HUES64 (cell line): ENCODE measurements around the gene ARL13B.

Source experiments
- H3K27ac ChIP-seq: 2 replicates; pipeline ENCODE4 v1.7.0; 2013; ENCODE audit warnings: low read depth, low read length, inconsistent platforms
- H3K27me3 ChIP-seq: 2 replicates; pipeline ENCODE4 v1.6.1; 2013; ENCODE audit warnings: mild to moderate bottlenecking, low read length; ENCODE audit not compliant: insufficient read depth
- H3K36me3 ChIP-seq: 2 replicates; pipeline ENCODE4 v1.6.1; 2013; ENCODE audit warnings: mild to moderate bottlenecking, low read length; ENCODE audit not compliant: insufficient read depth
- H3K4me1 ChIP-seq: 2 replicates; pipeline ENCODE4 v1.6.1; 2013; ENCODE audit warnings: mild to moderate bottlenecking, low read length, moderate library complexity; ENCODE audit not compliant: insufficient read depth
- H3K4me3 ChIP-seq: 2 replicates; pipeline ENCODE4 v1.5.1; 2013; ENCODE audit warnings: mild to moderate bottlenecking, low read length, moderate library complexity
- H3K9ac ChIP-seq: 2 replicates; pipeline ENCODE4 v1.6.1; 2013; ENCODE audit warnings: mild to moderate bottlenecking, low read depth, low read length
- H3K9me3 ChIP-seq: 2 replicates; pipeline ENCODE4 v1.6.1; 2013; ENCODE audit warnings: low read depth, low read length; ENCODE audit not compliant: insufficient read depth
- WGBS: fragments of 150-250, 120-280 bp; methylation state at CpG from one replicate; pipeline ENCODE4 v1.1.7; 2013; ENCODE audit warnings: missing lambda C conversion rate; 5-methylcytosine and 5-hydroxymethylcytosine counted together

Gene ARL13B

DNA sequence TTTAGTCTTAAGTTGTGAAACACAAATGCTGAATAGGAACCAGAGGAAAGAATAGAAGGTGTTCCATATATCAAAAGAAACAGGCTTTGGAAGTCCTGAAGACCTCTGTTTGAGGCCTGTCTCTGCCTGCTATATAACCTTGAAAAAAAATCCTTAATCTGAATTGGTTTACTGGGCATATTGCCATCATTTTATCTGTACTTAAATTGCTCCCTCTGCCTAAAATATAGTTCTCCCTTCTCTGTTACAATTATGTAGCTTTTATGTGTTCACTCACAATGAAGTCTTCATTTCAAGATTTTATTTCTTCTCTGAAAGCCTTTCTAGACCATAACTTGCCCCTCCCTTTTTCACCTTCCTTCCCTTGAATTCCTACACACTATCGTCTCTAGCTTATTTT is 21.2 kb downstream of the ARL13B start:
- Histone ChIP-seq H3K27me3 (no peaks in the 10 kb centered on the region), H3K9me3 (no peaks in the 10 kb centered on the region), H3K36me3 (no peaks in the 10 kb centered on the region; the same call in 1 of the 2 replicates), H3K4me3 (no peak overlapping the region), H3K9ac (no peak overlapping the region), H3K4me1 (no peaks in the 10 kb centered on the region), H3K27ac (no peak overlapping the region)
- WGBS, result 100% methylated on average over 1 of the region's 1 CpG

DNA sequence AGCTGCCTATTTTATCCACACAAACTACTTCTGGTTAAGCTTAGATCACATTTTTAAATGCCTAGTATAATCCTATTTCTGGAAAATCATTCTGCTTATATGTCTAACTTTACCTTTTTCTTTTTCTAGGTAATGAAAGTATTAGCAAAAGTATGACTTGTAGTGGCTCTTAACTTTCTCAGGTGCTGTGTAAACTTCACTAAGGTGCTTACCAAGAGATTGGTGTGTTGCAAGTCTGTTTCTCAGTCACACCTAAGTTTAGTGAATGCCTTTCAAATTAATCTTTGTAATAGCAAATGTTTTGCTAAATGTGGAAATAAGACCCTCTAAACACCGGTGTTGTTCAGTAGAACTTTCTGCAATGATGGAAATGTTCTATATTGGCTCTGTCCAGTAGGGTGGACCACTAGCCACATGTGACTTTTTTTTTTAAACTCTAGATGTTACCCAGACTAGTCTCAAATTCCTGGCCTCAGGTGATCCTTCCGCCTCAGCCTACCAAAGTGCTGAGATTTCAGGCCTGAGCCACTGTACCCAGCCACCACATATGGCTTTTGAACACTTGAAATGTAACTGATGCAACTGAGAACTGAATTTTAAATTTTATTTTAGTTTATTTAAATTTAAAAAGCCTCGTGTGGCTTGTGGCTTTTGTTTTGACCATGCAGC is 22.0 kb downstream of the ARL13B start:
- H3K27ac ChIP-seq, result no peak overlapping the region
- H3K27me3 ChIP-seq, result no peaks in the 10 kb centered on the region
- H3K36me3 ChIP-seq, result no peaks in the 10 kb centered on the region; the same call in 1 of the 2 replicates
- H3K9me3 ChIP-seq, result no peaks in the 10 kb centered on the region
- WGBS, result 93% methylated on average over 3 of the region's 3 CpGs
- H3K4me1 ChIP-seq, result no peaks in the 10 kb centered on the region
- H3K9ac ChIP-seq, result no peak overlapping the region
- H3K4me3 ChIP-seq, result no peak overlapping the region

DNA sequence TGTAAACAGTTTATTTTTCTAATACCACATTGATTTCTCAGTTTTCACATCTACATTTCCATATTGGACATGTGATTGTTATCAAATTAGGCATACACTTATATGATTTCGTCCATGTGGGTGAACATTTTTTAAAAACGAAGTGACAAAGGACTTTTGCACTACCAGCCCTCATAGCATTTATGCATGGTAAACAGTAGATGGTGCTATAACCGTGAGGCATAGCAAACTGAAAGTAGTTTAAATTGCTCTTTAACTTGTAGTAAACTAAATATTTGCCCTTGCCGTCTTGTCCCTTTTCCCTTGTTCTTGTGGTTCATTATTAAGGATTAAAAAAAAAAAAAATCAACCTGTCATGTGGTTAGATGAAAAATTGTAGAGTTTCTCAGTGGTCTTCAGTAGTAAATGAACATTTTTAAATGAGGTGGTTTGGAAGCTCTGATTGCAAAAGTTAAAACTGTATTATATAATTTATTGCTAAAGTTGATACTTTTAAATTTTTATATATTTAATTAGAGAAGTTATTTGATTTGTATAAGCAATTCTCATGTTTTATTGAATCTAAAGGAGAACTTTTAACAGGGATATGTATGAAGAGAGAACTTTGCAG is 24.5 kb downstream of the ARL13B start:
- Histone ChIP-seq H3K27me3 (no peaks in the 10 kb centered on the region), H3K27ac (no peak overlapping the region), H3K4me1 (no peaks in the 10 kb centered on the region), H3K9me3 (no peaks in the 10 kb centered on the region), H3K36me3 (no peaks in the 10 kb centered on the region; the same call in 1 of the 2 replicates), H3K9ac (no peak overlapping the region), H3K4me3 (no peak overlapping the region)
- WGBS, result 100% methylated on average over 1 of the region's 4 CpGs

DNA sequence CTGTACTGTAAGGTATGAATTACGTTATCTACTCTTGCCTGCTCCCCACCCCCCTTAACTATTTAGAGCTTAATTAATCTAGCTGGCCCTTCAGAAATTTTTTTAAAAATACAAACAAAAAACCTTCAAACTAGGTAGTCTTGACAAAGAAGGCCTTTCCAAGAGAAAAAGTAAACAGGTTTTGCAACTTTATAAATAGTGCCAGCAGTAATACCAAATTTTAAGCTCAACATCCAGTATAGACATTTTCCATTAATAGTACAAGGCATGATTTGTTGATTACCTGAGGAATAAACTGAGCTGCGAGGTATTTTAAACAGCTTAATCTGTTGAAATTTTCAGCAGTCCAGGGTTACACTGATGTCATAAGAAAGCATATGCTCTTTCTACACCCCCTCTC is 28.3 kb downstream of the ARL13B start:
- Histone ChIP-seq H3K9me3 (no peaks in the 10 kb centered on the region), H3K4me1 (no peaks in the 10 kb centered on the region), H3K9ac (no peak overlapping the region), H3K36me3 (no peaks in the 10 kb centered on the region; the same call in 1 of the 2 replicates), H3K4me3 (no peak overlapping the region), H3K27me3 (no peaks in the 10 kb centered on the region), H3K27ac (no peak overlapping the region)
- 90% methylated on average over 2 of the region's 2 CpGs for WGBS

DNA sequence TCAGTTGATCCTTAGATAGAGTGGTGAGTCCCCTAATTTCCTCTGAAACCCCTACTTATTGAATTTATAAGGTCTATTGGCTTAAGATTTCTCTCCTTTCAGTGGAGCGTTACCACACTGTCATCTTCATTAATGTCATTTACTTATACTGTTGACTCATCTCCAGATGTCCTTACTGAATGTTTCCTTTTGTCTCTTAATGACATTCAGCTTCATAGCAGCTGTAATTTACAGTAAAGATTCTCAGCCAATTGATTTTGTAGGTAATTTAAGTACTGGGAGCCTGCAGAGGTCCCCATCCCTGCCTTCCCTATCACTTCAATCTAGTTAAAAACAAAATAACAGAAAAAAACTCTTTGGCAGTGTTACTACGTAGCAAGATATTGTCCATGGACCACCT is 29.7 kb downstream of the ARL13B start:
- Histone ChIP-seq H3K9me3 (no peaks in the 10 kb centered on the region), H3K36me3 (no peaks in the 10 kb centered on the region; the same call in 1 of the 2 replicates), H3K9ac (no peak overlapping the region), H3K27ac (no peak overlapping the region), H3K4me3 (no peak overlapping the region), H3K4me1 (no peaks in the 10 kb centered on the region), H3K27me3 (no peaks in the 10 kb centered on the region)
- WGBS, result 88% methylated on average over 2 of the region's 2 CpGs

DNA sequence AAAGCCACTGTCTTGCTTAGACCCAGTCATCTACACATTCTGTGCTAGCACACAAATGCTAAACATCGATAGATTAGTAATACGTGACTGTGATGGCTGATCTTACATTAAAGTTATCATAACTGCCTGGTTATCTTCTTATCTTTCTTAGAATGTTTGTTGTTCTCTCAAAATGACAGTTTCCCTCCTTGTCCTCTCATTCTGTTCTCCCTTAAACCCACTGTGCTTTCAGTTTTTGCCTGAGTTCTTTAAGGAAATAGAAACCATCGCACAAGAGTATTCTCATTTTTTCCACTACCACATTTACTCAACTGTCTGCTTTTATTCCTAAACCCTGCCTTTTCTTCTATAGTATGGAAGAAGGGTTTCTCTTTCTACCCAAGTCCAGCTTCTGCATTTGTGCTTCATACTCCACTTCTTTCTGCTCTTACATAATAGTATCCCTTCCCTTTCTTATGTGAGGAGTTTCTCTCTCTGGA is 31.3 kb downstream of the ARL13B start:
- WGBS, result 100% methylated on average over 3 of the region's 3 CpGs
- H3K9ac ChIP-seq, result no peak overlapping the region
- H3K27ac ChIP-seq, result no peak overlapping the region
- H3K36me3 ChIP-seq, result no peaks in the 10 kb centered on the region; the same call in 1 of the 2 replicates
- H3K4me3 ChIP-seq, result no peak overlapping the region
- no peaks in the 10 kb centered on the region for H3K9me3 ChIP-seq
- H3K4me1 ChIP-seq, result no peaks in the 10 kb centered on the region
- H3K27me3 ChIP-seq, result no peaks in the 10 kb centered on the region

DNA sequence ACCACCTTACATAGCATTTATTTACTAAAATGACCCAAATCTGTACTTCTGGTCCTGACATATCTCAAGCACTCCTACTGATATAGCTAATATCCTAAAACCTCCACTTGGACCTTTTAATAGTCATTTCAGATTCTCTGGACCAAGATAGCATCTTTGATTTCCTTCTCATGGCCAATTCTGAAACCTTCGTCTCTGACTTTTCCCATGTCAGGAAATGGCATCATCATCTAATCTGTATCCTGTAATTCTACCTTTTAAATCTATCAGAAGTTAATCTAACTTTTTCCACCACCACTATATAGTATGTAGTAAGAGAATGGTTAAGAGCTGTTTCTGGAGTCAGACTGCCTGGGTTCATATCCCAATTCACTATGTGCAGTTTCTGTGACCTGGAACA is 32.2 kb downstream of the ARL13B start:
- WGBS, result 98% methylated on average over 1 of the region's 1 CpG
- Histone ChIP-seq H3K4me1 (no peaks in the 10 kb centered on the region), H3K4me3 (no peak overlapping the region), H3K36me3 (no peaks in the 10 kb centered on the region), H3K27me3 (no peaks in the 10 kb centered on the region), H3K27ac (no peak overlapping the region), H3K9me3 (no peaks in the 10 kb centered on the region), H3K9ac (no peak overlapping the region)

DNA sequence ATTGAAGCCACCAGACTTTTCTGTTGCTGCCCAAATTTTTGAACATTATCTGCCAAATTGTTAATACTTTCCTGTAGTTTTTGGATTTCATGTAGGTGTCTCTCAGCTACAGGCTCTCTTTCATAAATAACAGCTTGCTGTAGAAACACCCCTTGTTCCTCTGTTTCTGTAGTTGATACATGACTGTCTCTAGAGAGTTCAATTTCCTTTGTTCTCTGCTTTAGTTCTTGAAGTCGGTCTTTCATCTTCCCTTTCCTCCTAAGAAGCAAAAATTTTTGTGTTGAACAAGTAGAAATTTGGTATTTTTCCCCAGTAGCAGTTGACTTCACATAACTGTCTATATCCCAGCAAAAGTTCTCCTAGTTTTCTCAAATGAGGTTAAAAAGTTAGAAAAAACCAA is 35.1 kb downstream of the ARL13B start:
- H3K9ac ChIP-seq, result no peak overlapping the region
- H3K4me1 ChIP-seq, result no peaks in the 10 kb centered on the region
- no peak overlapping the region for H3K27ac ChIP-seq
- H3K4me3 ChIP-seq, result no peak overlapping the region
- H3K27me3 ChIP-seq, result no peaks in the 10 kb centered on the region
- no peaks in the 10 kb centered on the region for H3K36me3 ChIP-seq
- H3K9me3 ChIP-seq, result no peaks in the 10 kb centered on the region
- whole genome bisulfite sequencing, result no CpG with 5 or more reads among the region's 1 CpG

DNA sequence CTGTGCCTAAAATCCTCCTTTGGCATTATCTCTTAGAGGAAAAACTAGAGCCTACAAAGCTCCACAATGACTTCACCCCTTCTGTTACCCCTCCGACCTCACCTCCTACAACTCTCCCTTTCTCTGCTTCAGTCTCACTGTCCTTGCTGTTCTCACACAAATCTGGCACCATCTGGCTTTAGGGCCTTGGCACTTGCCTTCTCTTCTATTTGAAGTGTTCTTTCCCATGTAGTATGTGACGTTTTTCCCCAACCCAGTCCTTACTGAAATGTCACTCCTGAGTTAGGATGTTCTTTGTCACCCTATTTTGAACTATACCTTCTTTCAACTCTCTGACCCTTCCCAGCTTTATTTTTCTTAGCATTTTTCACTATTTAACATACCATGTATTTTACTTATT is 39.7 kb downstream of the ARL13B start:
- Histone ChIP-seq H3K27ac (no peak overlapping the region), H3K9ac (no peak overlapping the region), H3K4me3 (no peak overlapping the region), H3K4me1 (no peaks in the 10 kb centered on the region), H3K27me3 (no peaks in the 10 kb centered on the region), H3K36me3 (0 out of 2 replicates have a peak, but pooled peaks cover 2% of the 10 kb centered on the region), H3K9me3 (no peaks in the 10 kb centered on the region)
- 87% methylated on average over 2 of the region's 2 CpGs for WGBS

DNA sequence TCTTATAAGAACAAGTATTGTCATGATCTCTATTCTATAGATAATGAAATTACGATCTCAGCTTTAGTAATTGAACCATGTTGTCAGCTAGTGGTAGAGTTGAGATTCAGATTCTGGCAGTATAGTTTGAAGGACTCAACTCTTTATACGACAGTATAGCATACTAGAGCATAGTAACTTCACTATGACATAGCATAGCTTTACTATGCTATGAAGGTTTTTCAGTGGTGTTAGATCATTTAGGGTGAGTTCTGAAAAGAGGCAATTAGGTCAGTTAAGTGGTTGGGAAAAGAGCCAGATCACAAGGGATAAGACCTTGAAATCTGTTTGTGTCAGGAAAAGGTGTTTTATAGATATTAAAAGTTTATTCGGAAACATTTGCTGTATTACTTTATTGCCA is 40.3 kb downstream of the ARL13B start:
- no peaks in the 10 kb centered on the region for H3K4me1 ChIP-seq

DNA sequence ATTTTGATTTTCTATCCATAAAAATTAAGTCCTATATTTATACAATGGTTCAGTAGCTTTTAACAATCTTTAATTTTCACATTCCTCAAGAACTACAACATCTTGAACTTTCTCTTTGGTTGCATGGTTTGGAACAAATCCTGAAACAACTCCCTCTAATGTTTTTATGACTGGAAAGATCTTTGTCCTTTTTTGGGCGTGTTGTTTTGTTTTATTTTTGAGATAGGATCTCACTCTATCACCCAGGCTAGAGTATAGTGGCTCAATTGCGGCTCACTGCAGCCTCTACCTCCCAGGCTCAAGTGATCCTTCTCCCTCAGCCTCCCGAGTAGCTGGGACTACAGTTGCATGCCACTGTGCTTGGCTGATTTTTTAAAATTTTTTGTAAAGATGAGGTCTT is 44.4 kb downstream of the ARL13B start:
- H3K27me3 ChIP-seq, result no peaks in the 10 kb centered on the region
- H3K27ac ChIP-seq, result no peak overlapping the region
- H3K36me3 ChIP-seq, result 0 out of 2 replicates have a peak, but pooled peaks cover 2% of the 10 kb centered on the region
- H3K4me3 ChIP-seq, result no peak overlapping the region
- no peak overlapping the region for H3K9ac ChIP-seq
- 100% methylated on average over 2 of the region's 3 CpGs for WGBS
- no peaks in the 10 kb centered on the region for H3K9me3 ChIP-seq
- H3K4me1 ChIP-seq, result peaks cover 7% of the 10 kb centered on the region; the same call in 1 of the 2 replicates

More for the DNA sequence above, 40.3 kb downstream of the ARL13B start:
- 0 out of 2 replicates have a peak, but pooled peaks cover 2% of the 10 kb centered on the region for H3K36me3 ChIP-seq
- no peak overlapping the region for H3K27ac ChIP-seq
- H3K9ac ChIP-seq, result no peak overlapping the region
- WGBS, result 100% methylated on average over 2 of the region's 3 CpGs
- no peak overlapping the region for H3K4me3 ChIP-seq
- no peaks in the 10 kb centered on the region for H3K9me3 ChIP-seq
- H3K27me3 ChIP-seq, result no peaks in the 10 kb centered on the region
